Measurements from ENCODE around the gene TC2N. TPM values are rescaled to one million over a fixed set of nuclear protein-coding genes. Genes with fewer than 3 reads are reported as not detected.
"Not testable (repeated sequence)": the region's sequence is repeated elsewhere in the genome, so short reads cannot be mapped to it uniquely, and the experiment has no call there.

TC2N gene
- total RNA-seq, 2 donors from 2014 or later: 65.2 to 97.2 TPM

- ATAC-seq (peak; percentile 91), DNase-seq (peak; percentile 81 to 94)
- intact Hi-C loops (cut with DNase I, micrococcal nuclease): no loop called here
These were observed 5.5 kb upstream of the TC2N start for GRCh38 chr14:91872517-91873470.

- peak in 1 of 2 donors; percentile 36 for DNase-seq
- intact Hi-C loops (cut with DNase I, micrococcal nuclease): no loop called here
- peak; percentile 0 for ATAC-seq
These were observed 4.7 kb upstream of the TC2N start for GRCh38 chr14:91872011-91872501.

GRCh38 chr14:91871401-91871800 lies 4.1 kb upstream of the TC2N start:
- DNase-seq; ATAC-seq; intact Hi-C loops (cut with DNase I, micrococcal nuclease): not testable (repeated sequence)

- ATAC-seq (no peak), DNase-seq (no peak)
- intact Hi-C loops (cut with DNase I, micrococcal nuclease): no loop called here
These were observed 3.6 kb upstream of the TC2N start for GRCh38 chr14:91870890-91871289.

GRCh38 chr14:91870001-91870400 lies 2.7 kb upstream of the TC2N start:
- intact Hi-C loops (cut with DNase I, micrococcal nuclease): no loop called here
- ATAC-seq (peak; percentile 18), DNase-seq (peak in 1 of 2 donors; percentile 41)

- ATAC-seq: no peak
- intact Hi-C loops (cut with DNase I, micrococcal nuclease): no loop called here
- no peak for DNase-seq
These were observed 2.2 kb upstream of the TC2N start for GRCh38 chr14:91869556-91869955.

GRCh38 chr14:91866511-91867295 lies 633 bp downstream of the TC2N start:
- intact Hi-C loops (cut with DNase I, micrococcal nuclease): no loop called here
- no peak for DNase-seq
- no peak for ATAC-seq

GRCh38 chr14:91866061-91866460 lies 1.3 kb downstream of the TC2N start:
- DNase-seq: no peak
- intact Hi-C loops (cut with DNase I, micrococcal nuclease): no loop called here
- no peak for ATAC-seq

- intact Hi-C loops (cut with DNase I, micrococcal nuclease): no loop called here
- ATAC-seq (no peak), DNase-seq (no peak)
These were observed 4.9 kb downstream of the TC2N start for GRCh38 chr14:91862417-91862816.

- DNase-seq (no peak), ATAC-seq (no peak)
- intact Hi-C loops (cut with DNase I, micrococcal nuclease): no loop called here
These were observed 6.2 kb downstream of the TC2N start for GRCh38 chr14:91861091-91861490.

- intact Hi-C loops (cut with DNase I, micrococcal nuclease): no loop called here
- no peak for DNase-seq
- no peak for ATAC-seq
These were observed 7.1 kb downstream of the TC2N start for GRCh38 chr14:91860238-91860637.

- DNase-seq (no peak), ATAC-seq (peak; percentile 61)
- intact Hi-C loops (cut with DNase I, micrococcal nuclease): no loop called here
These were observed 8.6 kb downstream of the TC2N start for GRCh38 chr14:91858536-91859275.

- DNase-seq (no peak), ATAC-seq (no peak)
- intact Hi-C loops (cut with DNase I, micrococcal nuclease): no loop called here
These were observed 9.7 kb downstream of the TC2N start for GRCh38 chr14:91857614-91858013.

- intact Hi-C loops (cut with DNase I, micrococcal nuclease): no loop called here
- no peak for ATAC-seq
These were observed 12.9 kb downstream of the TC2N start for GRCh38 chr14:91854327-91854934.

GRCh38 chr14:91851563-91851962 lies 15.8 kb downstream of the TC2N start:
- ATAC-seq (no peak), DNase-seq (no peak)
- intact Hi-C loops (cut with DNase I, micrococcal nuclease): no loop called here

More at GRCh38 chr14:91854327-91854934, 12.9 kb downstream of the TC2N start:
- no peak for DNase-seq

GRCh38 chr14:91848504-91849001 lies 18.8 kb downstream of the TC2N start:
- ATAC-seq: no peak
- intact Hi-C loops (cut with DNase I, micrococcal nuclease): no loop called here
- no peak for DNase-seq

- DNase-seq (no peak), ATAC-seq (no peak)
- intact Hi-C loops (cut with DNase I, micrococcal nuclease): no loop called here
These were observed 19.6 kb downstream of the TC2N start for GRCh38 chr14:91847693-91848092.

GRCh38 chr14:91845652-91846051 lies 21.7 kb downstream of the TC2N start:
- DNase-seq (no peak), ATAC-seq (peak; percentile 30)
- intact Hi-C loops (cut with DNase I, micrococcal nuclease): no loop called here

All from left colon (tissue), 2 donors.